Skeletal muscle satellite cell (primary cell): ENCODE measurements around the gene PALMD.

Experiments
- H3K27me3 ChIP-seq: 2 replicates; pipeline ENCODE4 v1.7.0; 2013; ENCODE audit warnings: low read length; ENCODE audit not compliant: control insufficient read depth, insufficient read depth
- H3K36me3 ChIP-seq: 2 replicates; pipeline ENCODE4 v1.7.0; 2013; ENCODE audit warnings: mild to moderate bottlenecking, control low read depth, low read length; ENCODE audit not compliant: insufficient read depth
- H3K4me1 ChIP-seq: 2 replicates; pipeline ENCODE4 v1.7.0; 2013; ENCODE audit warnings: low read length; ENCODE audit not compliant: control insufficient read depth, insufficient read depth
- H3K4me2 ChIP-seq: 2 replicates; pipeline ENCODE4 v1.7.0; 2013; ENCODE audit warnings: mild to moderate bottlenecking, low read length
- H3K4me3 ChIP-seq: 2 replicates; pipeline ENCODE4 v1.7.0; 2013; ENCODE audit warnings: low read length
- H3K9ac ChIP-seq: 2 replicates; pipeline ENCODE4 v1.7.0; 2013; ENCODE audit warnings: mild to moderate bottlenecking, low read depth, low read length, moderate library complexity
- H3K9me3 ChIP-seq: replicated peaks from 2 replicates; pipeline ENCODE4 v1.7.0; 2013; ENCODE audit warnings: mild to moderate bottlenecking, control low read depth, low read length

PALMD gene

GRCh38 chr1:99636647-99637175 lies 9.2 kb upstream of the PALMD start:
- no peaks in the 10 kb centered on the region for H3K36me3 ChIP-seq
- no peaks in the 10 kb centered on the region for H3K4me1 ChIP-seq
- H3K9me3 ChIP-seq: no peaks in the 10 kb centered on the region
- no peak overlapping the region for H3K9ac ChIP-seq
- H3K4me2 ChIP-seq: no peak overlapping the region
- no peaks in the 10 kb centered on the region for H3K27me3 ChIP-seq
- no peak overlapping the region for H3K4me3 ChIP-seq

- Histone ChIP-seq H3K4me1 (no peaks in the 10 kb centered on the region), H3K9ac (no peak overlapping the region), H3K4me2 (no peak overlapping the region), H3K27me3 (no peaks in the 10 kb centered on the region), H3K9me3 (no peaks in the 10 kb centered on the region), H3K36me3 (no peaks in the 10 kb centered on the region), H3K4me3 (no peak overlapping the region)
Measured at GRCh38 chr1:99638853-99639252, 7.1 kb upstream of the PALMD start.

- no peak overlapping the region for H3K4me3 ChIP-seq
- no peaks in the 10 kb centered on the region for H3K36me3 ChIP-seq
- no peak overlapping the region for H3K9ac ChIP-seq
- no peaks in the 10 kb centered on the region for H3K9me3 ChIP-seq
- no peaks in the 10 kb centered on the region for H3K27me3 ChIP-seq
- H3K4me2 ChIP-seq: no peak overlapping the region
- H3K4me1 ChIP-seq: peaks cover under 1% of the 10 kb centered on the region
Measured at GRCh38 chr1:99639408-99639807, 6.5 kb upstream of the PALMD start.

GRCh38 chr1:99639945-99640344 lies 6.0 kb upstream of the PALMD start:
- H3K4me1 ChIP-seq: peaks cover 5% of the 10 kb centered on the region
- no peak overlapping the region for H3K4me2 ChIP-seq
- H3K36me3 ChIP-seq: no peaks in the 10 kb centered on the region
- H3K9me3 ChIP-seq: no peaks in the 10 kb centered on the region
- H3K27me3 ChIP-seq: no peaks in the 10 kb centered on the region
- no peak overlapping the region for H3K4me3 ChIP-seq
- no peak overlapping the region for H3K9ac ChIP-seq

GRCh38 chr1:99640672-99641071 lies 5.2 kb upstream of the PALMD start:
- Histone ChIP-seq H3K27me3 (no peaks in the 10 kb centered on the region), H3K4me3 (no peak overlapping the region), H3K36me3 (no peaks in the 10 kb centered on the region), H3K4me1 (peaks cover 12% of the 10 kb centered on the region), H3K4me2 (no peak overlapping the region), H3K9me3 (no peaks in the 10 kb centered on the region), H3K9ac (no peak overlapping the region)

- no peak overlapping the region for H3K4me3 ChIP-seq
- H3K27me3 ChIP-seq: no peaks in the 10 kb centered on the region
- H3K9ac ChIP-seq: no peak overlapping the region
- H3K36me3 ChIP-seq: no peaks in the 10 kb centered on the region
- H3K4me1 ChIP-seq: peaks cover 20% of the 10 kb centered on the region
- no peak overlapping the region for H3K4me2 ChIP-seq
- no peaks in the 10 kb centered on the region for H3K9me3 ChIP-seq
Measured at GRCh38 chr1:99641558-99641957, 4.4 kb upstream of the PALMD start.

- peaks cover 20% of the 10 kb centered on the region for H3K4me1 ChIP-seq
- H3K4me2 ChIP-seq: no peak overlapping the region
- H3K9ac ChIP-seq: no peak overlapping the region
- H3K9me3 ChIP-seq: no peaks in the 10 kb centered on the region
- no peak overlapping the region for H3K4me3 ChIP-seq
- no peaks in the 10 kb centered on the region for H3K36me3 ChIP-seq
- H3K27me3 ChIP-seq: no peaks in the 10 kb centered on the region
Measured at GRCh38 chr1:99642053-99642452, 3.9 kb upstream of the PALMD start.

- Histone ChIP-seq H3K36me3 (no peaks in the 10 kb centered on the region), H3K9me3 (no peaks in the 10 kb centered on the region), H3K27me3 (no peaks in the 10 kb centered on the region), H3K4me2 (no peak overlapping the region), H3K4me1 (peaks cover 20% of the 10 kb centered on the region), H3K9ac (no peak overlapping the region), H3K4me3 (no peak overlapping the region)
Measured at GRCh38 chr1:99643021-99643779, 2.7 kb upstream of the PALMD start.

GRCh38 chr1:99644279-99645004 lies 1.5 kb upstream of the PALMD start:
- Histone ChIP-seq H3K9me3 (no peaks in the 10 kb centered on the region), H3K4me1 (peaks cover 20% of the 10 kb centered on the region), H3K4me2 (no peak overlapping the region), H3K36me3 (no peaks in the 10 kb centered on the region), H3K4me3 (no peak overlapping the region), H3K9ac (peak overlapping the region; percentile 5), H3K27me3 (no peaks in the 10 kb centered on the region)

GRCh38 chr1:99645203-99645602 lies 710 bp upstream of the PALMD start:
- peaks cover 20% of the 10 kb centered on the region for H3K4me1 ChIP-seq
- H3K4me3 ChIP-seq: no peak overlapping the region
- no peaks in the 10 kb centered on the region for H3K9me3 ChIP-seq
- no peak overlapping the region for H3K9ac ChIP-seq
- H3K27me3 ChIP-seq: no peaks in the 10 kb centered on the region
- peak overlapping the region; percentile 84 for H3K4me2 ChIP-seq
- no peaks in the 10 kb centered on the region for H3K36me3 ChIP-seq

- H3K9me3 ChIP-seq: no peaks in the 10 kb centered on the region
- peak overlapping the region; percentile 73 for H3K4me3 ChIP-seq
- H3K4me1 ChIP-seq: peaks cover 20% of the 10 kb centered on the region
- no peaks in the 10 kb centered on the region for H3K36me3 ChIP-seq
- peak overlapping the region; percentile 84 for H3K9ac ChIP-seq
- no peaks in the 10 kb centered on the region for H3K27me3 ChIP-seq
- peak overlapping the region; percentile 84 for H3K4me2 ChIP-seq
Measured at GRCh38 chr1:99646868-99647267, 955 bp downstream of the PALMD start.
